SK-N-MC (cell line): ENCODE results near the gene PDGFRA.
A peak's percentile ranks its signal among the peaks of the same experiment; 100 is the strongest.

Source experiments
- DNase-seq: peaks from one replicate; pipeline ENCODE4 v3.0.0-alpha.2; 2011; ENCODE audit warnings: low read depth, low spot score
- H3K27ac ChIP-seq: fragments of 200-600 bp; sonication (generic); 2 replicates; pipeline ENCODE4 v1.5.1; 2016; ENCODE audit warnings: mixed run types
- H3K36me3 ChIP-seq: fragments of 200-600 bp; sonication (generic); 2 replicates; pipeline ENCODE4 v1.6.1; 2017; ENCODE audit warnings: antibody characterized with exemption, low read length, mixed read lengths; ENCODE audit not compliant: insufficient read depth
- H3K4me3 ChIP-seq: fragments of 200-600 bp; sonication (generic); 2 replicates; pipeline ENCODE4 v1.5.1; 2016
- H3K9ac ChIP-seq: fragments of 200-600 bp; sonication (generic); 2 replicates; pipeline ENCODE4 v1.8.0; 2017; ENCODE audit warnings: mixed run types, mixed read lengths; ENCODE audit not compliant: insufficient read length
- H3K9me3 ChIP-seq: fragments of 200-600 bp; sonication (generic); 2 replicates; pipeline ENCODE4 v1.6.1; 2017; ENCODE audit warnings: low read depth, mild to moderate bottlenecking, antibody characterized with exemption, low read length, moderate library complexity, mixed read lengths
- EZH2 ChIP-seq: fragments of 200-600 bp; sonication (generic); IDR thresholded peaks from one replicate; pipeline ENCODE4 v1.6.1; 2017; ENCODE audit warnings: antibody characterized with exemption
- FOXP2 ChIP-seq: optimal IDR thresholded peaks from 2 replicates; pipeline ENCODE3; 2011; ENCODE audit warnings: mild to moderate bottlenecking, moderate library complexity; ENCODE audit not compliant: insufficient read depth; ENCODE audit errors: extremely low read length, control extremely low read depth
- POLR2AphosphoS5 ChIP-seq: IDR thresholded peaks from 2 replicates; pipeline ENCODE4 v1.6.1; 2012; ENCODE audit warnings: mild to moderate bottlenecking, low read depth, low read length, borderline replicate concordance

PDGFRA gene

DNA sequence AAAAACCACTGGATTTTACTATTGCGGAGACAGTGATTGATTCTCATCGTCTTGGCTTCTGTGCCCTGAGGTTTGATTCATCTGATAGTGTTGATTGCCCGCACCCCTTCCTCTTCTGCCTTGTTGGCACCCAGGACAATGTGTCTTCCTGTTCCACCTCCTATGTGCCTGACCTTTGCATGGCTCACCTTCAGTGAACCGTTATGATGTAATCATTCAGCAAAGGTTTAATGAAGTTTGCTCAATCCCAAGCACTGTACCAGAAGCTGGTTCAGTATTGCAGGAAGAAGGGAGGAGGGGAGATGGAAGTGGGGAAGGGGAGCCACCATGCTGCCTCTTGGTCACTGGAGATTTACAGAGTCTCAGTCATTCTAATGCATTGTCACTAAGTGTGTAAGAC lies 36.3 kb downstream of the PDGFRA start:
- no peak overlapping the region for H3K27ac ChIP-seq
- TF ChIP-seq POLR2AphosphoS5 (no peak), EZH2 (no peak), FOXP2 (no peak)
- H3K4me3 ChIP-seq = no peak overlapping the region
- no peaks in the 10 kb centered on the region for H3K9me3 ChIP-seq
- DNase-seq = no peak
- H3K36me3 ChIP-seq = no peaks in the 10 kb centered on the region
- no peak overlapping the region for H3K9ac ChIP-seq

DNA sequence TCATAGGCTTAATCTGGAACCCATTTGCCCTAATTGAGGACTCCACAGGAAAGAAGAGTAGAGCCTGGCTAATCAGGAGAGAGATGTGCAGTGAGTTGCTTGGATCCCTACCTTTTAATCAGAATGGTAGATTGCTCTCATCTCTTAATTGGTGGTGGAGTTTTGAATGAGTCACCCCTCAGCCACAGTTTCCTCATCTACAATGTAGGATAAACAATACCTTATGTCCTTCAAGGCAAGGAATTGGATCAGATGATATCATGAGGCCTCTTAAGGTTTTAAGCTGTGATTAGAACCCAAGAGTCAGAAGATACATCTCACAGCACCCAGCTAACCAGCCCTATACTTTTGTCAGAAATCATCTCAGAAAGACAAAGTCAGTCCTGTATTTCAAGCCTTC lies 39.1 kb downstream of the PDGFRA start:
- no peaks in the 10 kb centered on the region for H3K9me3 ChIP-seq
- no peaks in the 10 kb centered on the region for H3K36me3 ChIP-seq
- no peak for DNase-seq
- no peak overlapping the region for H3K9ac ChIP-seq
- H3K27ac ChIP-seq = no peak overlapping the region
- H3K4me3 ChIP-seq = no peak overlapping the region
- TF ChIP-seq POLR2AphosphoS5 (no peak), EZH2 (no peak)

DNA sequence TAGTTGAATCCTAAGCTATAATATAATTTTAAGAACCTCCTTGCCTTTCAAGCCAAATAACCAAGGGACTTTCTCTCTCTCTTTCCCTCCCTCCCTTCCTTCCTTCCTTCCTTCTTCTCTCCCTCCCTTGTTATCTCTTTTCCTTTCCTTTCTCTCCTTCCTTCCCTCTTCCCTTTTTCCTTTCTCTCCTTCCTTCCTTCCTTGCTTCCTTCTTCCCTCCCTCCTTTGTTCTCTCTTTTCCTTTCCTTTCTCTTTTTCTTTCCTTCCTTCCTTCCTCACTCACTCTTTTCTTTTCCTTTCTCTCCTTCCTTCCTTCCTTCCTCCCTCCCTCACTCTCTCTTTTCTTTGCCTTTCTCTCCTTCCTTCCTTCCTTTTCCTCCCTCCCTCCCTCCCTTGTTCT lies 42.4 kb downstream of the PDGFRA start:
- Histone ChIP-seq H3K27ac (no peak overlapping the region), H3K9me3 (no peaks in the 10 kb centered on the region), H3K36me3 (no peaks in the 10 kb centered on the region), H3K9ac (no peak overlapping the region), H3K4me3 (no peak overlapping the region)
- TF ChIP-seq FOXP2 (no peak), POLR2AphosphoS5 (no peak), EZH2 (no peak)
- DNase-seq = no peak

DNA sequence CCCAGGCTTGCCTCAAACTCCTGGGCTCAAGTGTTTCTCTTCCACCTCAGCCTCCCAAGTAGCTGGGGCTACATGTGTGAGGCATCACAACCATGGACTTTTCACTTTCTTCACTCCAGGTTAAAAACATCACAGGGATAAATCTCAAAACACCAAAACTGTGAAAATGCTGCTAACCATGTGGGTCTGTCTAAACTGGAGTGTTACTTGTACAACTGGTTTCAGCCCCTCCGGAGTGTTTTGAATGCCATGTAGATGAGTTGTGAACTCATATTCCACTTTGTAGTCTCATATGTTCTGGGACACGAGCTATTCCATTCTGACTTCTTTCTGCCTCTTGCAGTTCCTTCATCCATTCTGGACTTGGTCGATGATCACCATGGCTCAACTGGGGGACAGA lies 43.0 kb downstream of the PDGFRA start:
- TF ChIP-seq FOXP2 = no peak
- no peak for TF ChIP-seq POLR2AphosphoS5
- no peak for TF ChIP-seq EZH2

DNA sequence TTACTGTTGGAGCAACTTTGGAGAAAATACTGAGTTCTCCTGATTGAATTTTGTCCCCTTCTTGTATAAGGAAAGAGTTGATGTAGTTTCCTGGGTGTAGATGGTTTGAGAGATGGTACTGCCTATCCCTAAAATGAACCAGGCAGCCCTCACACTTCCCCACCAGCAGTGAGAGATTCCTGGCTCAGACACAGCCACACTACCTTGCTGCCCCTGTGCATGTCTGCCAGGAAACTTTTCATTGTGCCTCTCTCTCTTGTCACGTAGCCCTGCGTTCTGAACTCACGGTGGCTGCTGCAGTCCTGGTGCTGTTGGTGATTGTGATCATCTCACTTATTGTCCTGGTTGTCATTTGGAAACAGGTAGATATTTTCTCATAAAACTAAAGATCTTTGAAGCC lies 45.2 kb downstream of the PDGFRA start:
- no peak for DNase-seq
- Histone ChIP-seq H3K36me3 (no peaks in the 10 kb centered on the region), H3K9ac (no peak overlapping the region), H3K27ac (no peak overlapping the region), H3K9me3 (no peaks in the 10 kb centered on the region), H3K4me3 (no peak overlapping the region)
- no peak for TF ChIP-seq FOXP2
- no peak for TF ChIP-seq POLR2AphosphoS5
- no peak for TF ChIP-seq EZH2

More for the DNA sequence above, 43.0 kb downstream of the PDGFRA start:
- H3K27ac ChIP-seq = no peak overlapping the region
- DNase-seq = no peak
- H3K9me3 ChIP-seq = no peaks in the 10 kb centered on the region
- no peak overlapping the region for H3K4me3 ChIP-seq
- H3K36me3 ChIP-seq = no peaks in the 10 kb centered on the region
- no peak overlapping the region for H3K9ac ChIP-seq

DNA sequence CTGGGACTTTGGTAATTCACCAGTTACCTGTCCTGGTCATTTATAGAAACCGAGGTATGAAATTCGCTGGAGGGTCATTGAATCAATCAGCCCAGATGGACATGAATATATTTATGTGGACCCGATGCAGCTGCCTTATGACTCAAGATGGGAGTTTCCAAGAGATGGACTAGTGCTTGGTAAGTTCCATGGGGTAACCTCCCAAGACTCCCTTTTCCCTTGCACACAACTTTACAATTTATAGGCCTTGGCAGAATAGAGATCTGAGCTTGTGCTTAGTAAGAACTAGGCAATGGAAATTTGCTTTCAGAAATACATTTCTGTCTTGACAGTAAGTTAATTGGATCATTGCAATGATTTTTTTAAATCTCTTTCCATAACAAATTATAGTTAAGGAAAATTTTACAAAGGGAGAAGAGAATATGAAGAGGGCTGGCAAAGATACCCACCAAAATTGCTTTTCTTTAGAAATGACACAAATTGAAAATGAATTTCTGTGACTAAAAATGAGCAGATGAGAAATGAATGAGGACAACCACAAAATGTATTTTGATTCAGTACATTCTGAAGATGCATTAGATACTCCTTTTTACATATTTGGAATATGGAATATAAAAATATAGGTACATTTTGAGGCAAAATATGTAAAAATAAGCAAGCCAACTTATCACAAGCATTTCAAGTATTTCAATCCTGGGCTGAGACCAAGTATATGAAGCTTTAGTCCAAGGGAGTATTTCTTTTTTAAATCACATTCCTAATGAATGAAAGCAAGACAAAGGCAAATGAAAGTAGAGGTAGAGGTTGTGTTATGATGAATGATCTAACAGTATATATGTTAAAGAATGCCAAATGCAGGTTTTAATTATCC lies 45.9 kb downstream of the PDGFRA start:
- no peaks in the 10 kb centered on the region for H3K36me3 ChIP-seq

DNA sequence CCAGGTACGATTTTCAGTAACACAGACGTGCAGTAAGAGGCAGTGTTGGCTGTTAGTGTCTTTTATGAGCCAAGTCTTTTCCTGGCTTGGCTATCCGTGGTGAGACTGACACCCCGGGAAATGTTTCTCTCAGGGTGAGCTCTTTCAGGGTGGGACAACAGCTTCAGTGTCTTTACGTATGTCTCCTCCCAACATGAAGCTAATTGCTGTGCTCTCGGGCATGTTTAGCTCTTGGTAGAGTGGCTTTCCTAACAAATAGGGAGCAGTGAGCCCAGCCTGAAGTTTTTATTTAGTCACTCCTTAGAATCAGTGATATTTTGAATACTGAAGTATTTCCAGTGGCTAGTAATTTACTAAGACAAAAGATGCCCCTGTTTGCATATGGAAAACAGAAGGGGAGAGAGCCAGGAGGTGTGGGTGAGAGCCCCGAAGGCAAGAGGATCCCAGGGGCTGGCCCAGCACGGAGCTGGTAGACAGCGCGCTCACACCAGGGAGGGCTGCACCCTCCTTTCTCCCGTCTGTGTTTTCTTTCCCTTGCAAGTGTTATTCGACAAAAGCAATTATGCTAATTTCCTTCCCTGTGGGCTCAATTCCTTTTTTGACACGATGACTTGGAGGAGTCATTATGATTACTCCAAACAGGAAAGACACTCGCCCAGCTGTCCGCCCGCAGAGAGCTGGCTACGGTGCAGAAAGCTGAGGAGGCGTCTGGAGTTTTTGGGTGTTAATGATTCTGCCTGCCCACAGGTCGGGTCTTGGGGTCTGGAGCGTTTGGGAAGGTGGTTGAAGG lies 47.7 kb downstream of the PDGFRA start:
- H3K4me3 ChIP-seq = peak overlapping the region; percentile 67
- H3K27ac ChIP-seq = no peak overlapping the region
- TF ChIP-seq EZH2 (no peak), POLR2AphosphoS5 (no peak), FOXP2 (no peak)
- no peaks in the 10 kb centered on the region for H3K9me3 ChIP-seq
- H3K36me3 ChIP-seq = no peaks in the 10 kb centered on the region
- H3K9ac ChIP-seq = no peak overlapping the region
- DNase-seq = no peak

More for the DNA sequence above, 45.9 kb downstream of the PDGFRA start:
- Histone ChIP-seq H3K27ac (no peak overlapping the region), H3K4me3 (no peak overlapping the region), H3K9me3 (no peaks in the 10 kb centered on the region), H3K9ac (no peak overlapping the region)
- TF ChIP-seq EZH2 (no peak), FOXP2 (no peak), POLR2AphosphoS5 (no peak)
- no peak for DNase-seq

DNA sequence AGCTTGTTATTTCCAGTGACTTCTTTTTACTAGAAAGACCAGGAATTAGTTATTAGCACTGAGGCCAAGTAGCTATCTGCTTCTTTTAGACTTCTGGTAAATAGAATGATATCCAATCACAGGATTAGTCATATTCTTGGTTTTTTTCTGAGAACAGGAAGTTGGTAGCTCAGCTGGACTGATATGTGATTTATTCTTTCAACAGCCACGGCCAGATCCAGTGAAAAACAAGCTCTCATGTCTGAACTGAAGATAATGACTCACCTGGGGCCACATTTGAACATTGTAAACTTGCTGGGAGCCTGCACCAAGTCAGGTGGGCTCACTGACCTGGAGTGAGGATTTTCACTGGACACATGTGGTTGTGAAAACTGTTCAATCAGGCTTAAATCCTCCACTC lies 48.6 kb downstream of the PDGFRA start:
- H3K9ac ChIP-seq = no peak overlapping the region
- no peaks in the 10 kb centered on the region for H3K9me3 ChIP-seq
- no peak overlapping the region for H3K27ac ChIP-seq
- no peaks in the 10 kb centered on the region for H3K36me3 ChIP-seq
- peak overlapping the region; percentile 67 for H3K4me3 ChIP-seq
- TF ChIP-seq POLR2AphosphoS5 (no peak), EZH2 (no peak), FOXP2 (no peak)
- no peak for DNase-seq
